GM10248 (cell line): Measurements from ENCODE around the gene DCTN2.

Source experiments
- CTCF ChIA-PET: fragments of 300-600 bp; sonication (Branson Sonifier 250); formaldehyde crosslinking; extraction: SDS; loops from one replicate; lab custom pipeline; 2021; ENCODE audit warnings: antibody characterized with exemption; lab: Yijun Ruan, JAX
- POLR2A ChIA-PET: fragments of 350-650 bp; sonication (Branson Sonifier 250); formaldehyde crosslinking; extraction: SDS; loops from one replicate; lab custom pipeline; 2020; ENCODE audit warnings: antibody characterized with exemption; lab: Yijun Ruan, JAX
- DNase-seq: peaks from one replicate; pipeline ENCODE4 v3.0.0; 2012; ENCODE audit errors: extremely low spot score
- CTCF ChIP-seq: IDR thresholded peaks from 2 replicates; pipeline ENCODE4 v1.5.1; 2012; ENCODE audit warnings: mild to moderate bottlenecking, low read depth; ENCODE audit errors: extremely low read depth, missing control alignments, control extremely low read depth

The DCTN2 gene

DNA sequence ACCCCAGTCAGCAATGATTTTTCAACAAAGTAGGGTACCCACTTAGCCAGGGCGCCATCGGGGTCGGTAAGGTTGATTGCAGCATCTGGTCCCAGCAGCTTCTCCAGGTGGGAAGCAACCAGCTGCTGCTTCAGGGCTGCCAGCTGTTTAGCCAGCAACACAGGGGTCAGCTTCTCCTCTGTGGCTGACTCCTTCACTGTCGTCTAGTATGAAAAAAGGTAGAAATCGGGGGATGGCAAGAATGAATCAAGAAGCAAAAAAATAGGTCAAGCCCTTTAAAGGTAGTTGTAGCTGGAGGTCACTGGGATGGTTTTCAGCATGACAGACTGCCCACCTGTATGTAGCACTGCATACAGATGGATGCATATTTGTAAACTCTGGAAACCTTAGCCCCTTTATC is 12.7 kb downstream of the DCTN2 start:
- POLR2A ChIA-PET = no interaction called here
- TF ChIP-seq CTCF = no peak
- CTCF ChIA-PET = interaction anchor here (0.9 to 2.9 kb wide), 5 partner anchors 9 to 72 kb away, joined by 3 to 13 read pairs (median 5); partner anchors contain the start of genes DCTN2 and DDIT3
- DNase-seq = no peak

DNA sequence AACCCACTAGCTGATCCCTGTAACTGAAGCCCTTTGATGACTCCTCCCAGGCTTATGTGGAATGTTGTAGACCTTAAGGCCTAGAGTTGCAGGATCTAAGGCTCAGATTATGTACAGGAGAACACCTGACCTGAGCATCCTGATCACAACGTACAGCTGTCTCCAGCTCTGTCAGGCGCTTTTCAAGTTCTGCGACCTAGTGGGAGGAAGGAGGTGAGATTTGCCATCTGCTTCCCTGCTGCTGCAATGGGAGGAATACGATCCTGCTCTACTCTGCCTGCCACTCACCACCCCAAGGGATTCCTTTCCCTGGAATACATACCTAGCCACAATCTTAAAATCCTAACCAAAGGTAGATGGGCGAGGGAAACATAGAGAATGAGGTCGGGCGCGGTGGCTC is 13.9 kb downstream of the DCTN2 start:
- ChIA-PET POLR2A (interaction anchor here (0.6 kb wide), 1 partner anchor 303 kb away, joined by 6 read pairs; the partner anchor contains the start of gene SHMT2), CTCF (interaction anchor here (1.1 to 1.9 kb wide), 6 partner anchors 9 to 70 kb away, joined by 3 to 5 read pairs (median 4); partner anchors contain the start of genes DDIT3 and MBD6)
- DNase-seq = no peak
- no peak for TF ChIP-seq CTCF

DNA sequence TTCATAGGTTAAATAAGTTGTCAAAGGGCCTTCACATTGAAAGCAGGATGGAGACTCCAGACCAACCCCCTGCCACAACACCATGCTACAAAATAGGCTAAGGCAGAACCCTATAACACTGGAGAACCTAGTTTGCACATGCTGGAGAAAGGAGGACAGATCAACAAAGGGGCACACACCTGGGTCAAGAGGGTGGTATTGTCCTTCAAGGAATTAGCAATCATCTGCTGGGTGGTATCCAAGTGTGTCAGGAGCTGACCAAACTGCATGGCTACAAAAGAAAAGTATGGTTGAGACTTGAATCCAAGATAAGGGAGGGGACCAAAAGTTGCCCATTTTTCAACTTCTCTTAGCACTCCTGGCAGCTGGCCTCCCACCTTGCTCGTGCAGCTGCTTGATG is 15.2 kb downstream of the DCTN2 start:
- ChIA-PET CTCF (interaction anchor here (1.2 to 1.9 kb wide), 4 partner anchors 9 to 225 kb away, joined by 3 to 5 read pairs (median 4); partner anchors contain the start of gene MBD6), POLR2A (interaction anchor here (0.6 kb wide), 1 partner anchor 18 kb away, joined by 5 read pairs; no protein-coding TSS in a partner anchor)
- no peak for TF ChIP-seq CTCF
- no peak for DNase-seq

DNA sequence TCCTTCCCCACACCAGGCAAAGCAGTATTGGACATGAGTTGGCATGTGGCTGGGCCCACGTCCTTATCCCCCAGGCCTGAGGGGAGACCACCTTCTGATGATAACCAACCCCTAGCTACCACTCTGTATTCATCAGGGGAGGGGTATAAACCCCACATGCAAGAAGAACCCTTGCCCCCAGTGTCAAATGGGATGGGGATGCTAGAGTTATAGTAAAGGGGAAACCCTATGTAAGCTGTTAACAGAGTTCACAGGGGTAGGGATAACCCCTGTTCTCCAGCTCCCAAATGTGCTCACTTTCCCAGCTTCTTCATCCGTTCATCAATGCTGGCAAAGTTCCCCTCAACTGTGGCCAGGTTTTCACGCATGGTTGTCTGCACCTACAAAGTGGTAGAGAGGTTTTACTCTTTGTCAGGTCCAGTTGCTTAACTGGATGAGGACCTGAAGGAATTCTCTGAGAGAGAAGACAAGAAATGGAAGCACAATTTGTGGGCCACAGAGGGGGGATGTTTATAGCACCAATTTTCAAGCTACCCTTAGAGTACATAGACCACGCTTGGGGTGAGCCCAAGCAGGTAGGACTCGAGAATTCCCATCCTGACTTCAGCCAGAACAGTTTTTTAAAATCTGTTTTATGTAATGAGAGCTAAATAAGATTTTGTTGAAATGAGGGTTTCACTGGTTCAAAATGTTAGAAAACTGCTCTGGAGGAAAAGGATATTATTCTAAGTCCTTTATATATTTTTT is 16.4 kb downstream of the DCTN2 start:
- no peak for DNase-seq
- POLR2A ChIA-PET = interaction anchor here (0.6 to 1.4 kb wide), 2 partner anchors 10 to 11 kb away, joined by 4 to 5 read pairs; no protein-coding TSS in a partner anchor
- CTCF ChIA-PET = interaction anchor here (1.2 to 2.3 kb wide), 4 partner anchors 10 to 226 kb away, joined by 3 to 10 read pairs (median 6); partner anchors contain the start of gene DCTN2
- TF ChIP-seq CTCF = no peak

- ChIA-PET POLR2A (interaction anchor here (0.6 to 1.4 kb wide), 2 partner anchors 9 to 10 kb away, joined by 4 to 5 read pairs; no protein-coding TSS in a partner anchor), CTCF (interaction anchor here (1.2 to 2.9 kb wide), 4 partner anchors 9 to 53 kb away, joined by 6 to 10 read pairs (median 7); partner anchors contain the start of gene DCTN2)
- no peak for DNase-seq
- TF ChIP-seq CTCF = no peak
Observed at GRCh38 chr12:57529831-57530230, 17.2 kb downstream of the DCTN2 start.

DNA sequence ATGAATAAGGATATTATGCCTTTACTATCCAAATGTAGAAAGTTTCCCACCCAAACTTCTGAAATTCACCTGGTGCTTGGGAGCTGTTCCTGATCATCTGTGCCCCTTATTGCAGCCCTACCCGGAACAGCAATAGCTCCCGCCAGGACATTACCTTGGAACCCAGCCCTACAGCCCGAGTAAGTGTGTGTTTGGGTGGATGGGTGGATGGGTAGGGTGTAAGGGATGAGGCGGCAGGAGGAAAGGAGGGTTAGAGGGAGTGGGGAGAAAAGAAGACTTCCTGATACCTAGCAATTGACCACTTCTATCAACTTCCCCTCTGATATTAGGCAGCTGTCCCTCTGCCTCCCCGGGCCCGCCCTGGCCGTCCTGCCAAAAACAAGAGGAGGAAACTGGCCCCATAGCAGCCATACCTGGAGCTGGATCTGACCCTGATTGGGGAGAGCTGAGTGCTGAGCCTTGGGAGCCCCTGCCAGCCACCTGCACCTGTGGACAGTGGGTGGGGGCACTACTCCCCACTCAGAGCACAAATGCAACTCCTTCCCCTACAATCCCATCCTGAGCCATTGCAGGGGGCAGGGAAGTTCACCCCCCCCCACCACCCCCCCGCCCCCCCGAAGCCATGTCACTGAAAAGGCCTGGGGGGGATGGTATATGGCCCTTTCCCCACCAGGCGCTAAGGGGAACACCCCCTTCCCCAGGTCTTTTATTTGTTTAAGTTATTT is 18.0 kb downstream of the DCTN2 start:
- ChIA-PET CTCF (interaction anchor here (1.0 to 2.9 kb wide), 3 partner anchors 9 to 54 kb away, joined by 3 to 8 read pairs (median 6); no protein-coding TSS in a partner anchor), POLR2A (interaction anchor here (1.4 kb wide), 1 partner anchor 9 kb away, joined by 4 read pairs; no protein-coding TSS in a partner anchor)
- no peak for DNase-seq
- no peak for TF ChIP-seq CTCF
